ENCODE data around the gene SRP72.
"Not testable (repeated sequence)": the region's sequence is repeated elsewhere in the genome, so short reads cannot be mapped to it uniquely, and the experiment has no call there.

SRP72 gene

DNA sequence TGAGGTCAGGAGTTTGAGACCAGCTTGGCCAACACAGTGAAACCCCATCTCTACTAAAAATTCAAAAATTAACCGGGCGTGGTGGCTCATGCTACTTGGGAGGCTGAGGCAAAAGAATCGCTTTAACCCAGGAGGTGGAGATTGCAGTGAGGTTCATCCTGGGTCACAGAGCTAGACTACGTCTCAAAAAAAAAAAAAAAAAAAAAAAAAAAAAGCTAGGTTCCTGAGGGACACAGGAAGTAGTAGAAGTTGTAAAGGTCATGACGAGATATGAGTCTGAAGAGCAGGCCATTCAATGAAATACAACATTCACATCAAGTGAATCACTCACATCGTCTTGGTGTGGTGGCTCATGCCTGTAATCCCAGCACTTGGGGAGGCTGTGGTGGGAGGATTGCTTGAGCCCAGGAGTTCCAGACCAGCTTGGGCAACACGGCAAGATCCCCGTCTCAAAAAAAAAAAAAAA is 1.1 kb upstream of the SRP72 start:
- DNase-seq, result not testable (repeated sequence)

DNA sequence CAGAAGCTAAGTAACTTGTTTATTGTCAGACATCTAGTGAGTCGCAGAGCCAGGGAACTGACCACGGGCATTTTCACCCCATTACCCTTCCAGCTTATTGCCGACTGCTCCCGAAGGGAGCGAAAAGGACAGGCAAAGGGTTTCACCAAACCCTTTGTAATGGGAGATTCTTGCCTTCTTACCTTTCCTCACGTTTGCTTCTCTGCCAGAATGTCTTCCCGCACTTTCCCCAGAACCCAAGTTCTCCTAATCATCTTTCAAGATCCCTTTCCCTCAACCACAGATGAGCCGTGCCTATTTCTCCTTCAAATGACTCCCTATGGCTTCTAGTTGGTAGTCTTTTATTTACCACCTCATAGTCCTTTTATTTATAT is 520 bp upstream of the SRP72 start:
- DNase-seq, result no peak

DNA sequence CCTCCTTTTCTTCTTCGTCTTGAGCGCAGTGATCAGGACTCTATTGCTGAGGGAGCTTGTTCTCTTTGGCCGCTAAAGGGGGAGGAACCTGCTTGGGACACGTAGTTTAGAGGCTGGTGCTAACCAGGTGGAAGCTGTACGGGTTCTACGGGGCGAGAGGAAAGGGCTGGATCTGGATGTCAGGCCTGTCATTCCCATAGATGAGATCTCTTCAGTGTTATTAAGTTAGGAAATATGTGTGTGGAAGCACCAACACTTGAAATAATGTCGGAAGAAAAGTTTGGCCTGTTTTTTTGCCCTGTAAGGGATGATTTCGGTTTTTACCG is 643 bp downstream of the SRP72 start:
- no peak for DNase-seq

DNA sequence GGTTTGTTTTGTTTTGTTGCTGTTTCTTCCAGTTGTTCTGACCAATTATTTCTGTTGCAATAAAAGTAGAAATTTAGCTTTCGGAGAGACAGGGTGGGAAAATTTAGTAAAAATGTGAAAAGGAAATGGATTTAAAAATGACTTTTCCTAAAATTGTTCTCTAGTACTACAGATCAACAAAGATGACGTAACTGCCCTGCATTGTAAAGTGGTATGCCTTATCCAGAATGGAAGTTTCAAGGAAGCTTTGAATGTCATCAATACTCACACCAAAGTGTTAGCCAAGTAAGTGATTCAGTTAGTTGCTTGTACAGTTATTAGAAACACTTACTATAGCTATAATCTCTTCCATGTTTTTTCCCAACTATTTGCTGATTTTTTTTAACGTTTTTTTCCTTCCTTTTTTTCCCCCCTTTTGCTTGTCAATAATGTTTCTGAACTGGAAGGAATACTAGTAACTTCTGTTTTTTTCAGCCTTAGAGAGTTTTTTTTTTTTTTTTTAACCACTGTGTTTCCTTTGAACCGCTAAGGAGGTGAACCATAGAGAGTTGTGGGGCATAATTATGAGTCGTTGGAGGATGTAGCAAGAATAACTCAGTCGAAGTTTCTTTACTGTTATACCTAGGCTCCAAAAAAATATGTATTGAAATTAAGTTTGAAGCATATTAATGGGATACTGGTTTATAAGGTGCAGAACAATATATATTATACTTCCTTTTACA is 2.2 kb downstream of the SRP72 start:
- no peak for DNase-seq

DNA sequence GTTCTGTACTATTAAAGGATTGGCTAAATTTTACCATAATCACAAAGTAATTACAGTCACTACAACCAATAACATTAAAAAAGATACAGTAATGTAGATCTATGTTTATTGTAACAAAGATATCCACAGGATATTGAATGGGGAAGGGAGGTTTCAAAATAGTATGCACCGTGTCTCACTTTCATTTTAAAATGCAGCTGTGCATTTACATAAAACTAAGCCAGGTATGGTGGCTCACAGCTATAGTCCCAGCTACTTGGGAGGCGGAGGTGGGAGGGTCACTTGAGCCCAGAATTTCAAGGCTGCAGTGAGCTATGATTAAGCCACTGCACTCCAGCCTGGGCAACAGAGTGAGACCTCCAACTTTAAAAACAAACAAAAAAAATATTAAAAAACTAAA is 8.5 kb downstream of the SRP72 start:
- no peak for DNase-seq

DNA sequence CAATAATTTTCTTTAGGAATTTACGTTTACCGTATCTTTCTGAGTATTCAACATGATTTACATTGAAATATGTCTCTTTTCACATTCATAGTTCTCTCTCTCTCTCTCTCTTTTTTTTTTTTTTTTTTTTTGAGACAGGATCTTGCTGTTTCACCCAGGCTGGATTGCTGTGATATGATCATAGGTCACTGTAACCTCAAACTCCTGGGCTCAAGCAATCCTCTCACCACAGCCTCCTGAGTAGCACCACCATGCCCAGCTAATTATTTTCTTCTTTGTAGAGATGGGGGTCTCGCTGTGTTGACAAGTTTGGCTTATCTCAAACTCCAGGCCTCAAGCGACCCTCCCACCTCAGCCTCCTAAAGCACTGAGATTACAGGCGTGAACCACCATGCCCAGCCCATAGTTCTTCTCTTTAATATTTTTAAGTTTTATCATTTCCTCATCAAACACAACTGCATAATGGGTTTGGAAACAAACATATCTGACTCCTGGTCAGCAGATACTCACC is 9.8 kb downstream of the SRP72 start:
- no peak for DNase-seq

DNA sequence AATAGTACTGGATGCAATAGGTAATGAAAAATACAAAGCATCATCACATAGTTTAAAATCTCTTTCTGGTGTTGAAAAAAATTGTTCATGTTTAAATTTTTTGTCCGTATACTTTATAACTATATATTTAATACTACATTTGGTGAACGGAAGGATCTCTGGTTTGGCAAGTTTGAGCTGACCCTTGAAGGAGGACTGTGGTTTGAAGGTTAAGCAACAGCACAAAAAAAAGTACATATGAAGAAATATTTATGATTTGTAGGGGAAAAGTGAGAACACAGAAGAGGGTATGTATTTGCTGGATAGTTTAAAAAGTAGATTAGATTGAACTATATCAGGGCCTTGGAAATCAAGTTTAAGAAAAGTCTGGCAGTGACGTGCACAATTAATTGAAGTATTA is 13.3 kb downstream of the SRP72 start:
- DNase-seq, result no peak

DNA sequence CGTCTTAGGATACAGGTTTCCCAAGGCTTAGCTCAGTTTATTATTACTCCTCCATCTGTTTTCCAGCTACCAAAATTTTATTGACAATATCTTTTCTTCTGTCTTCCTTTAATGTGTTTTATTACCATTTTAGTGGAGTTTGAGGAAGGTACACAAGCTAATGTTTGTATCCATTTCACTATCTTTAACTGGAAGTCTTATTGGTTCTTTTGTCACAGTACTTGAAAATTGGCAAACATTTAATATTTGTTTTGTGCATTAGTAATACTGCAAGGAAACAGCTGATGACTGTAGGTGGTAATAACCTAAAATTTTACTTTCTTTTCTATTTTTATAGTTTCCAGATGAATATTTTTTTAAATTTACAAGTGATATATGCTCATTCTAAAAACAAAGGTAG is 28.8 kb downstream of the SRP72 start:
- no peak for DNase-seq

DNA sequence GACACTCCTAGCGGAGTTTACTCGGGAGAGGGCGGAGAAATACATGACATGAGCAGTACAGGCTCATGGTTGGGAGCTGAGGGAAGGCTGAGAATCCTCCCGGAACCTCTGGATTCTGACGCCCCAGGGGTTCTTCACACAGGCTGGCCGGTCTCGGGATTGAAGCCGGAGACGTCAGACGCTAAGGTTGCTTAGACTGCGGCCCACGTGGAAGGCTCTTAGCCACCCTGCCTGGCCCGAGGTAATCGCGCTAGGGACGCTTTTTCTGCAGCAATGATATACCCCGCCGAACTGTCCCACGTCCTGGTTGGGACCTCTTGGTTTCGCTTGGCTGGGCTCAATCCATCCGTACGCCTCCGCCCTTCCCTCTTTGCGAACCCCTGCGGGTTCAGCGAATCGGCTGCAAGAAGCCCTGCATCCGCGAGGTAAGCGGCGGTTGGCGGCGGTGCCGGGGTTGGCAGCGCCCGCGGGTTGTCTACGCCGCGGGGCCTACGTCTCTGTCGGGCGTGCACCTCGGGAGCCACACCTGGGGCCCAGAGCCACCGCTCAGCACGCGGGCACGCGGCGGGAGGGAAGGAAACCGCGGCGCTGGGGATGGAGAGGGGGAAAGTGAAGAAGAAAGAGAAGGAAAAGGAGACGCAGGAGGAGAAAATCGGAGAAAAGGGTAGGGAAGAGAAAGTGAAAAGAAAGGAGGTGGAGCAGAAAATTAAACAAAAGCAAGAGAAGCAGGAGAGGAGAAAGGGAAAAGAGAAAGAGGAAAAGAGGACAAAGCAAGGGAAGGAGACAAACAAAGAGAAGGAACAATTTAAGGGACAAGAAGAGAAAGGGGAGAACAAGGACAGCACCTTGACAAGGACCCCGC is 38.1 kb downstream of the SRP72 start, which contains the start of gene ARL9:
ARL9 (plus strand) TSS at position 523 of the 862 bp plus-strand sequence; CDS start at position 595, 72 bp downstream.
- DNase-seq, result no peak

DNA sequence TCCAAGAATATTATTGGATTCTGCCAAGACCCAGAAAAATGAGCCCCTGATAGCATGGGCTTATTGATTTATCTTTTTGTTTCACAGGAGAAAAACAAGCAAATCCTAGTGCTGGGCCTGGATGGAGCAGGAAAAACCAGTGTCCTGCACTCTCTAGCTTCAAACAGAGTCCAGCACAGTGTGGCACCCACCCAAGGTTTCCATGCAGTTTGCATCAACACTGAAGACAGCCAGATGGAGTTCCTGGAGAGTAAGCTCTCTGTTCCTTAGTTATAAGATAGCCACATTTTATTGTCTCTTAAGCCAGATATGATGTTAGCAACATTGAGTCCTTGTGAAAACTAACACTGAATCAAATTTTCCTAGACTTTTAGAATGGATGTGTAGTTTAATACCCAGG is 43.7 kb downstream of the SRP72 start:
- DNase-seq, result no peak

DNA sequence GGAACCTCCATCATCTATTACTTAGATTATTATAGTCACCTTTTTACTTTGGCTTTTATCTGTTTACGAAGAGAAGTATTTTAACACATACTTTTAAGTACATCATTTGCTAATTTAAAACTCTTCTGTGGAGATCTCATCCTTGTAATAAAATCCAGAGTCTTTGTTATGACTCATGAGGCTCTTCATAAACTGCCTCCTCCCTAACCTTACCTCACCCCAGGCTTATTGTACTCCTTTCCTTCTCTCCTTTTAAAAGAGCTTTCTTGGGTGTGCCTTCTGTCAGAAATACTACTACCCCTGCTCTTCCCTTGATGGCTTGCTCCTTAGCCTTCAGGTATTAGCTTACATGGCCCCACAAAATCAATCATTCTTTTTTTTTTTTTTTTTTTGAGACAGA is 44.7 kb downstream of the SRP72 start:
- DNase-seq, result no peak

DNA sequence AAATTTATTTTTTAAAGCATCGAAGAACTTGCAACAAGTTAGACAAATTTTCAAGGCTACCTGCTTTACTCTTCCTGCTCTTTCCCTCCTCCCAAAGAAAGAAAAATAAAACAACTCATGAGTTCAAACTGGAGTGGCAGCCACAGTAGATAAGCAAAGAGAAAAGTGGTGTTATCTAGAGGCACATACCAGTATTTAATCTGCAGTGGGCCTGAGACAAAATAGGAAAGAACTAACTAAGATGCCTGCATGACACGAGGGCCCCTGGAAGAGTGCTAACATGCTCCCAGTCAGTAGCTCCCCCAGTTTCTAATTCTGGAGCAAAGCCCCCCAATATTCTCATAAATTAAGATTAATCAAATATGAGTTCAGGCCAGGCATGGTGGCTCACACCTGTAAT is 46.1 kb downstream of the SRP72 start:
- DNase-seq, result no peak

DNA sequence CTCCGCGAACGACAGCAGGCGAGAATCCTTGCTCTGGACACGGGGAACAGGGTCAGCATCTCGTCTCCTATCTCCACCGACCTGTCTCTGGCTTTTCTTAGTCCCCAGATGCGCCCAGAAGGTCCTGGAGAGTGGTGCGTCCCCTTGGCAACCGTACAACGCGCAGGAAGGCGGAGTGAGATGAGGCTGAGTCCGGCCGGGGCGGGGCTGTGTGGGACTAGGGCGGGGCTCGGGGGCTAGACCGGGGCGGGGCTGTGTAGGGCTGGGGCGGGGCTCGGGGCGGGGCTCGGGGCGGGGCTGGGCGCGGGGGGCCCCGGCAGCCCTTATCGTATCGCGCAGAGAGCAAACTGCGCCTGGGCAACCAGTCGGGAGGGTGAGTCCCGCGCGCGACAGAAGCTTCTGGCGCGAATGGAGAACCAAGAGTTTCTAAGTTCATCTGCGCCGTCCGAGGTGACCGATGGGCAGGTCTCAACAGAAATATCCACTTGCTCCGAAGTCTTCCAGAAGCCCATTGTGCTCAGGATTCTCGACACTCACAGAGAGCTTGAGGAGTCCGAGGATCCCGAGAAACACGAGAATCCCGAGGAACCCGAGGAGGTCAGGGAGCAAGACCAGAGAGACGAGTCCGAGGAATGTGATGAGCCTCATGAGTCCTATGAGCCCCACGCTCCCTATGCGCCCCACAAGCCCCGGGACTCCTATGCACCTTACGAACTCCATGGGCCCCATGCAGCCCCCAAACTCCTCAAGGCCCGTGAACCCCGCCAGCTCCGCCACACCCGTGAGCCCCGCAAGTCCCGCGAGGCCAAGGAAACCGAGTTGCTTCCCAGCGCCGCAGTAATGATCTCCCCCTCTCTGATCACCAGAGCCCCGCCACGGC is 63.1 kb downstream of the SRP72 start:
- no peak for DNase-seq

DNA sequence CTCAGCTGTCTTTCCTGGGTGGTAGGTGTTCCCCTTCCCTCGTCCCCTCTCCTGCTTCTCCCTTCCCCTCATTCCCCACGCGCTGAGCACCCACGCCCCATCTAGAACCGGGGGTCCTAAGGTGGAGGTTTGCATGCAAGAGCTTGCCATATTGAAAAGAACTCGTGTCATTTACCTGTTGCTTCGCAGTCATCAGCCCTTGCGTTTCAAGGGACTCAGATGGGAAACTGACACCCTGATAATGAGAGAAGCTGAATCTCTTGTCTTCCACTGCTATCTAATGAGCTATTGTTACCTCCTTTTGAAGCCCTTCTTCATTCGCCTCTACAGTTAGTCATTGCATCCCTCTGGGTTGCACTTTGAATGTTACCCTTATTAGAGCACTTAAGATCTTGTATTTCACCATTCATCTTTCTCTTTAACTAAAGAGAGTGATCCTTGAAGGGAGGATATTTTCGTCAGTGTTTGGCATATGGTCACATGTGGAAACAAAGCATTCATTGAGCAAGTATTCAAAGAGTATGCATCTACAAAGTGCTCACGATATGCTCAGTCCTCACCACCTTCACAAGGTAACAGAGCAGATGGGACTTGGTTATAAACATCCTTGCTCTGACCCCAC is 63.8 kb downstream of the SRP72 start:
- no peak for DNase-seq

DNA sequence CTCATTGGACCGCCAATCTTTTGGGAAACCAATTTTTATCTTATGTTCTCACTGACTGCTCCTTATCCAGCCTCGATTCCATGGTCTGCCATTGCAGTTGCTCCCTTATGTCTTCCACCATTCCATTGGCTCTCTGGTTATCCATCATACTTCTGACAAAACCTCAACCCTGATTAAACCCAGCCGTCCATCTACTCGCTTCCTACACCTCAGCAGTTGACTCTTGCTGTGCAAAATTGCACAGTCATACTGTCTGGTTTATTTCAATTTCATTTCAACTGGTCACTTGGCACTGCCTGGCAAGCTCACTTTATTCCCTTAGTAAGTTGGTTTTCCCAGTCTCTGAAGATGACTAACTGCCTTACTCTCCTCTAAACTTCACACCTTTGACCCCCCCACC is 64.4 kb downstream of the SRP72 start:
- DNase-seq, result no peak

DNA sequence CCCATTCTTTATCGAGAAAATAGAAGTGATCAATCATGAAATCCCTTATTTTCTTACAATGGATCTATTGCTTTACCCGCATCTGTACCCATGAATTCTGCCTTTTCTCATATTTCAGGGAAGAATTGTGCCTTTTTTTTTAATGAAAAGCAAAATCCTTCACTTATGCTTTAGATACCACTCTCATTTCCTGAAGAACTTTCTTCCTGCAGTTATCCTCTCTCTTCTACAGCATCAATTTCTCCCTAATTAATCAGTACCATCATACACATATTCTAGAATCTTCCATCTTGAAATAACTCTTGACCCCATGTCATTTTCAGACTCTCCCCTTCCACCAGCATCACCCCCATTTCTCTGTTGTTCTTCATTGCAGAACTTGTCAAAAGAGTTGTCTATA is 64.8 kb downstream of the SRP72 start:
- no peak for DNase-seq

DNA sequence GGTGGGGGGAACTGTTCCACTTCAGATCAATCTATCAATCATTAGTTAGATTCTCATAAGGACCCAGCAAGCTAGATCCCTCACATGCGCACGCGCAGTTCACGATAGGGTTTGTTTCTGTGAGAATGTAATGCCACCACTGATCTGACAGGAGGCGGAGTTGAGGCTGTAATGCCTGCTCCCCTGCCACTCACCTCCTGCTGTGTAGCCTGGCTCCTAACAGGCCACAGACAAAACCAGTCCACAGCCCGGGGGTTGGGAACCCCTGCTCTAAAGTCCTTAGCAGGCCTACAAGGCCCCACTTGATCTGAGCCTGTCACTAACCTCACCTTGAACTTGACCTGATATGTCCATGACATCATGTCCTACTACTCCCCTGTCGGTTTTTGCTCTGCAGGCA is 68.5 kb downstream of the SRP72 start:
- no peak for DNase-seq

DNA sequence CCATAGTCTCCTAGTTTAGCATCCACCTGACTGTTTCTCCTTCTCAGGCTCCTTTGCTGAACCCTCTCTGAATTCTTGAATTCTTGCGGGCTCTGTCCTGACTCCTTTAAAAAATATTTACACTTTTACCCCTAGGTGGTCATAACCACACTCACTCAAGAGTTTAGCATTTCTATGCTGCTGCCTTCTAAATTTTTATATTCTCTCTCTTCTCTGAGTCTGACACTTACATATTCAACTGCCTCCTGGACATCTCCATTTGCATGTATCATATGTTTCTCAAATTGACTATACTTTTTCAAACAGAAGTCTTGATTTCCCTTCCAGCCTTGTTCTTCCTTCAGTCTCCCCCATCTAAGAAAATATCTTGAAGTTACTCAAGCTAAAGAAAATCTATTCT is 69.7 kb downstream of the SRP72 start:
- DNase-seq, result no peak

DNA sequence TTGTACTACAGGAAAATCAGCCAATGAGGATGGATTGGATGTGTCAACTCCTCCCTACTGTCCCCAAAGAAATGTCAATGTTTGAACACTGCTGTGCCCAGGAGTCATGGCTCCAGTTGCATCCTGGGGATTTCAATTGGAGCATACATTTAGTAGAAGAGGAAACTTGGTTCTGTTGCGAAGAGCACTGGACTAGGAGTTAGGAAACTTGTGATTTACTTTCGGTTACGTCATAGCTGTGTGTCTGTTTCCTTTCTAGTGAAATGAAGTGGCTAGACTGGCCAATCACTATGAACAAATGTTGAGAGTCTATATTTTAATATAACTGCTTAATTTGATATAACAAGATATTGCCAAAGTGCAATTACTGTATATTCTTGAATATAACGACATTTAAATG is 73.4 kb downstream of the SRP72 start:
- no peak for DNase-seq

DNA sequence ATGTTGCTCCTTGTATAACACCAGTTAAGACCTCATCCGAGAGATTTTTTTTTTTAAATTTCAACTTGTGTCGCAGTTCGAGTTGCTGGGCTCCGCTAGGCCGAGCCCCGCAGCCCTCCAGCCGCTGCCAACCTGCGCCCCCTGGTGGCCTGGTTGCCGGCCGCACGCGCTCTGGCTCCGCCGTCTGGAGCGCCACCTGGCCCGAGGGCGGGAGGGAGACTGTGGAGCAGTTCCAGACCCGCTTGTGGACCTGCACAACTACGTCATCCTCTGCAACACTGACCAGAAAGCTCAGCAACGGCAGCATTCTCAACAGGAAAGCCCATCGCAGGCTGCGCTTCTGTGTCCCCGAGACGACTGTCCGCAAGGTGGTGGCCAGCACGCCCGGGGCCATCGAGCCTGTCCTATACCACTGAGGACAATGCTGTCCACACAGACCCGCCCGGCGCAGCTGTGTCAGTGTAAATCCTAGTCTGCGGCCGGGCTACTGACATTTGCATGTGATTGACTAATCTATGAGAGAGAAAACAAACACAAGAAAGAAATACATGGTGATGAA is 77.2 kb downstream of the SRP72 start:
- DNase-seq, result peak; percentile 72

DNA sequence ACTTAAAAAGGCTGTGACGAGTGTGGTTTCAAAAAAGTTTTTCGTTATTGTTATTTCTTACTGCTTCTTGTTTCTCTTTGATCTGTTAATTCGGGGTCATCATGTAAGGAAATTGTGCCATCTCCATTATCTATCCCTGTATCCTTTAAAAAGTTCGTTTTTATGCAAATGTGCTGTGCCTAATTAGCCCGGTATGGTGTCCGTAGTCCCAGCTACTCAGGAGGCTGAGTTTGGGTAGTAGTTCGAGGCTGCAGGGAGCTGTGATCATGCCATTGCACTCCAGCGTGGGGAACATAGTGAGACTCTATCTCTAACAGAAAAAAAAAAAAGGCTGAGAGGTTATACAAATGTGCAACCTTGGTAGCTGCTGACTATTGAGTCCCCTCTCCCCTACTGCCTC is 83.2 kb downstream of the SRP72 start:
- DNase-seq, result no peak

DNA sequence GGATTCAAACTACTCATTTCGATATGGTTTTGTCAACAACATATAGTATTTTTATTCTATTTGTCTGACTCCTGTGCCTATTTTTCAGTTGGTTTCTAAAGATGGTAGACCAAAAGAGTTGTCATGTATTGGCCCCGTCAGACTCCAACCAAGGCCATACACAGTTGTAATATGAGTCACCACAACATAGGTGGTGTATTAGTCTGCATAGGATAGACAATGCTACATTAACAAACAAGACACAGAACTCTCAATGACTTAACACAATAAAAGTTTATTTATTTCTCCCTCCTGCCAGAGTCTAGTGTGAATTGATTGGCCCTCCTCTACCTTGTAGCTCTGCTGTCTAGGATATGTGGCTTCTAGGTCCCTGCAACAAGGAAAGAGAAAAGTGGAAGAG is 84.1 kb downstream of the SRP72 start:
- no peak for DNase-seq

Data from KG1 (cell line).